22Rv1 (cell line): ENCODE data around the gene ERMAP.

ENCODE experiments used
- ZFX ChIP-seq: fragments of 450-650 bp; IDR thresholded peaks from 2 replicates; pipeline ENCODE4 v1.6.1; 2017; ENCODE audit warnings: antibody characterized with exemption, borderline replicate concordance
- TF ChIP-seq, protein P1 (sequence below): fragments of 450-650 bp; IDR thresholded peaks from 2 replicates; pipeline ENCODE4 v1.5.1; 2017; ENCODE audit warnings: mild to moderate bottlenecking

- TF ChIP-seq, protein P1, sequence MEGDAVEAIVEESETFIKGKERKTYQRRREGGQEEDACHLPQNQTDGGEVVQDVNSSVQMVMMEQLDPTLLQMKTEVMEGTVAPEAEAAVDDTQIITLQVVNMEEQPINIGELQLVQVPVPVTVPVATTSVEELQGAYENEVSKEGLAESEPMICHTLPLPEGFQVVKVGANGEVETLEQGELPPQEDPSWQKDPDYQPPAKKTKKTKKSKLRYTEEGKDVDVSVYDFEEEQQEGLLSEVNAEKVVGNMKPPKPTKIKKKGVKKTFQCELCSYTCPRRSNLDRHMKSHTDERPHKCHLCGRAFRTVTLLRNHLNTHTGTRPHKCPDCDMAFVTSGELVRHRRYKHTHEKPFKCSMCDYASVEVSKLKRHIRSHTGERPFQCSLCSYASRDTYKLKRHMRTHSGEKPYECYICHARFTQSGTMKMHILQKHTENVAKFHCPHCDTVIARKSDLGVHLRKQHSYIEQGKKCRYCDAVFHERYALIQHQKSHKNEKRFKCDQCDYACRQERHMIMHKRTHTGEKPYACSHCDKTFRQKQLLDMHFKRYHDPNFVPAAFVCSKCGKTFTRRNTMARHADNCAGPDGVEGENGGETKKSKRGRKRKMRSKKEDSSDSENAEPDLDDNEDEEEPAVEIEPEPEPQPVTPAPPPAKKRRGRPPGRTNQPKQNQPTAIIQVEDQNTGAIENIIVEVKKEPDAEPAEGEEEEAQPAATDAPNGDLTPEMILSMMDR, result no peak
- TF ChIP-seq ZFX, result no peak
These were observed 33.8 kb upstream of the ERMAP start for GRCh38 chr1:42783092-42783491.
